ENCODE data around the gene PMVK.

Gene PMVK

GRCh38 chr1:154876842-154877369 lies 59.6 kb downstream of the PMVK start:
- Mint-ChIP-seq H3K27me3 (peaks cover 2% of the 10 kb centered on the region), H3K9me3 (no peaks in the 10 kb centered on the region), H3K4me1 (peaks cover 17% of the 10 kb centered on the region), H3K27ac (no peak overlapping the region), H3K36me3 (ENCODE audit: low read depth) (no peaks in the 10 kb centered on the region), H3K4me3 (no peak overlapping the region)
- DNase-seq (no peak), ATAC-seq (no peak)

Measured in activated naive CD8-positive, alpha-beta T cell treated with anti-CD3 and anti-CD28 coated beads, Interleukin-2, amount 50 U/mL, for 24 hours (primary cell).